Subcutaneous abdominal adipose tissue (tissue), 5 donors: ENCODE measurements around the gene NADK2.

Experiments
- H3K27ac ChIP-seq: one replicate; pipeline ENCODE4 v1.7.0; 2013; ENCODE audit warnings: low read depth, mild to moderate bottlenecking, inconsistent platforms, low read length, moderate library complexity
- H3K27me3 ChIP-seq, 5 donors: one replicate each; pipeline ENCODE4 v1.7.0; 2013; ENCODE audit warnings: low read length in 5 of 5, inconsistent platforms in 1 of 5; ENCODE audit not compliant: control insufficient read depth in 5 of 5, insufficient read depth in 4 of 5
- H3K36me3 ChIP-seq, 5 donors: one replicate each; pipeline ENCODE4 v1.7.0; 2013; ENCODE audit warnings: low read length in 5 of 5; ENCODE audit not compliant: control insufficient read depth in 5 of 5, insufficient read depth in 5 of 5
- H3K4me1 ChIP-seq, 5 donors: one replicate each; pipeline ENCODE4 v1.7.0; 2013; ENCODE audit warnings: low read length in 5 of 5, mild to moderate bottlenecking in 3 of 5, moderate library complexity in 1 of 5; ENCODE audit not compliant: control insufficient read depth in 5 of 5, insufficient read depth in 5 of 5
- H3K4me3 ChIP-seq, 5 donors: one replicate each; pipeline ENCODE4 v1.7.0; 2013; ENCODE audit warnings: low read length in 5 of 5, low read depth in 1 of 5
- H3K9ac ChIP-seq, 5 donors: one replicate each; pipeline ENCODE4 v1.7.0; 2013; ENCODE audit warnings: low read length in 5 of 5, mild to moderate bottlenecking in 4 of 5, moderate library complexity in 3 of 5
- H3K9me3 ChIP-seq, 5 donors: one replicate each; pipeline ENCODE4 v1.7.0; 2013; ENCODE audit warnings: low read length in 5 of 5; ENCODE audit not compliant: control insufficient read depth in 5 of 5
- donor health status: healthy.
- donor health status: healthy.
- donor health status: healthy.
- donor health status: healthy.
- donor health status: healthy.

The NADK2 gene

DNA sequence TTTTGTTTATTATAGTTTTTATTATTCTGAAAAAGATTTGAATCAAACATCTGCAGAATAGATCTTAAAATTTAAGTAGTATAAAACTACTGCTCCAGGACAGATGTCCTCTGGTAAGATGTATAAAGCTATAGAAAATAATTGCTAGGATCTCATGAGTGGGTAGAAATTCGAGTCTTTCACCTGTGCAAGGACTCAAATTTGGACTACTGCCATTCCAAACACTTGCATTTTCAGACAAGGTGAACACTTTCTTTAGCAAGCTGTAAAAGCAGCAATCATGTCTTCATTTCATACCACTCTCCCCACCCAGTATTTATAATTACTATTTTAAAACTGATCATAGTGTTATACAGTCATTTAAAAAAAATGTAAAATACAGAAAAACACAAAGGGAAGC lies 69.1 kb downstream of the NADK2 start:
- H3K9ac ChIP-seq, result no peak overlapping the region
- H3K4me3 ChIP-seq, result no peak overlapping the region
- H3K27ac ChIP-seq, result no peak overlapping the region
- H3K4me1 ChIP-seq, result peaks cover 0 to 5% (median 0%) of the 10 kb centered on the region in 5 donors
- H3K9me3 ChIP-seq, result no peaks in the 10 kb centered on the region
- no peaks in the 10 kb centered on the region for H3K27me3 ChIP-seq
- peaks cover 54 to 76% (median 68%) of the 10 kb centered on the region in 5 donors for H3K36me3 ChIP-seq

DNA sequence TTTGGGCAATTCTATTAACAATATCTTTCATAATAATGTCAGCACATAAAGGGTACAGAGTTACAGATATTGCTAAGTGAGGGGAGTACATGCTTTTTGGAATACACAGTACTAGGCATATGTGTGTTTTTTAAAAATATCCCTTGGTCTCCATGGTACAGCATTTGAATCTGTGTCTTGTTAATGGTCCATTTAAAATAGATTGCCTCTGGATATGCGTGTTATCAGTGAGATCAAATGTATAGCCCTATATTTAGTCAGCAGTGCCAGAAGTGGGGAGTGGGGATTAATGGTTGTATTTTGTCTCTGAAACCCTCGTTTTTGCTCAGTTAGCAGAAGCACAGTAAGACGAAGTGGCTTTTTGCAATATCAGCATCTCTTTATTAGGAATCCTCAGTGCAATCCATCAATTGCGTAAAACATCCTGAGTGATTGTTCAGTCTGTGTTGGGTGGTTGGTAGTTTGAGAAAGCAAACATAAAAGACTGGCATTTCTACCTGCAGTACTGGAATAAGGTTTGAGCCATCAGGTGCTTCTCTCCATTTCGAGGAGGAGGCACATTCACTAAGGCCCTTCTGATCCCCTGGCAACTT lies 70.8 kb downstream of the NADK2 start:
- H3K4me1 ChIP-seq, result peaks cover 0 to 5% (median 0%) of the 10 kb centered on the region in 5 donors
- no peak overlapping the region for H3K27ac ChIP-seq
- no peaks in the 10 kb centered on the region for H3K27me3 ChIP-seq
- H3K9ac ChIP-seq, result no peak overlapping the region
- peaks cover 66 to 81% (median 71%) of the 10 kb centered on the region in 5 donors for H3K36me3 ChIP-seq
- H3K4me3 ChIP-seq, result no peak overlapping the region
- H3K9me3 ChIP-seq, result no peaks in the 10 kb centered on the region

GRCh38 chr5:36168737-36169136 lies 73.0 kb downstream of the NADK2 start:
- no peak overlapping the region for H3K27ac ChIP-seq
- H3K4me1 ChIP-seq, result peaks cover 0 to under 1% (median 0%) of the 10 kb centered on the region in 5 donors
- no peak overlapping the region for H3K9ac ChIP-seq
- H3K27me3 ChIP-seq, result no peaks in the 10 kb centered on the region
- H3K36me3 ChIP-seq, result peaks cover 60 to 88% (median 77%) of the 10 kb centered on the region in 5 donors
- H3K9me3 ChIP-seq, result no peaks in the 10 kb centered on the region
- no peak overlapping the region for H3K4me3 ChIP-seq

- Histone ChIP-seq H3K36me3 (peaks cover 33 to 85% (median 72%) of the 10 kb centered on the region in 5 donors), H3K27me3 (no peaks in the 10 kb centered on the region)
Measured at GRCh38 chr5:36164461-36164860, 77.3 kb downstream of the NADK2 start.

DNA sequence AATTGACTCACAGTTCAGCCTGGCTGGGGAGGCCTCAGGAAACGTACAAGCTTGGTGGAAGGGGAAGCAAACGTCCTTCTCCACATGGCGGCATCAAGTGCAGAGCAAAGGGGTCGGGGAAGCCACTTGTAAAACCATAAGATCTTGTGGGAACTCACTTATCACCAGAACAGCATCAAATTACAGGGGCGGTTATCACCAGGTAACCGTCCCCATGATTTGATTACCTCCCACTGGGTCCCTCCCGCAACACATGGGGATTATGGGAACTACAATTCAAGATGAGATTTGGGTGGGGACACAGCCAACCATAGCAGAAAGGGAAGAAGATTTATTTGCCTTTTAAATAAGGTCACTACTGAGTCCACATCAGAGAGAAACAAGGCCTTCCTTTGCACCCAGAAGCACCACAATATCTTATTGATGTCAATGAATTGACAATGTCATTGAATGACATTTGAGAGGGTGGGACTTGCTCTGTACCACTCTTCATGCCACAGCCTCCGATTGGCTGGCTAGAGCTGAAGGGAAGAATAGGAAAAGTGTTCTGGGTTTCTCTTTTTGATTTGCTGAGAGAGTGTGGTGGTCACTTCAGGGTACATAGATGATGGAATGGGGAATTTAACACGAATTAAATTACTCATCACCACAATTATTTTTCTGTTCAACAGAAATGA lies 78.8 kb downstream of the NADK2 start:
- Histone ChIP-seq H3K4me1 (peaks cover 0 to 17% (median 5%) of the 10 kb centered on the region in 5 donors), H3K9me3 (no peaks in the 10 kb centered on the region), H3K9ac (no peak overlapping the region), H3K27ac (no peak overlapping the region), H3K36me3 (peaks cover 25 to 83% (median 66%) of the 10 kb centered on the region in 5 donors), H3K27me3 (no peaks in the 10 kb centered on the region), H3K4me3 (no peak overlapping the region)

More at GRCh38 chr5:36164461-36164860, 77.3 kb downstream of the NADK2 start:
- Histone ChIP-seq H3K4me3 (no peak overlapping the region), H3K4me1 (peaks cover 0 to 4% (median 0%) of the 10 kb centered on the region in 5 donors), H3K27ac (no peak overlapping the region), H3K9me3 (no peaks in the 10 kb centered on the region), H3K9ac (no peak overlapping the region)

DNA sequence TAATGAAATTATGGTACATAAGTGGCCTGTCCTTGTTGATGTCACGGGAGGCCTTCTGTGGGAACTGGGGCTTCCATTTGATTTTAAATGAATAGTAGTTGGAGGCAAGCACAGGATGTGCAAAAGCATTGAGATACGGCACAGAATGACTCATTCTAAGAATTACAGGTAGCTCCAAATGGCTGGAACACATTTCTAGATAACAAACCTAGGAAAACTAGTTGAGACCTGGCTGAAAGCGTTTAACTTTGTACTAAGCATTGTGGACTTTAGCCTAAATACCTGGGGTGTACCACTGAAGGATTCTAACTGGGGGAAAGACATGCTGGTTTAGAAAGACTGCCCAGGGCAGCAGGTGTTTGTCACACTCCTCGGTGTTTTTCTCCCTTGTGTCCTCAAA lies 80.4 kb downstream of the NADK2 start:
- H3K4me1 ChIP-seq, result peaks cover 0 to 25% (median 14%) of the 10 kb centered on the region in 5 donors
- H3K9ac ChIP-seq, result no peak overlapping the region
- H3K4me3 ChIP-seq, result no peak overlapping the region
- H3K36me3 ChIP-seq, result peaks cover 23 to 68% (median 53%) of the 10 kb centered on the region in 5 donors
- no peaks in the 10 kb centered on the region for H3K27me3 ChIP-seq
- no peaks in the 10 kb centered on the region for H3K9me3 ChIP-seq
- no peak overlapping the region for H3K27ac ChIP-seq

GRCh38 chr5:36160617-36161016 lies 81.1 kb downstream of the NADK2 start:
- no peak overlapping the region for H3K27ac ChIP-seq
- H3K9ac ChIP-seq, result peak overlapping the region in 1 of 5 donors; percentile 25
- H3K4me1 ChIP-seq, result peaks cover 0 to 32% (median 20%) of the 10 kb centered on the region in 5 donors
- H3K36me3 ChIP-seq, result peaks cover 20 to 65% (median 54%) of the 10 kb centered on the region in 5 donors
- H3K4me3 ChIP-seq, result no peak overlapping the region
- no peaks in the 10 kb centered on the region for H3K27me3 ChIP-seq
- no peaks in the 10 kb centered on the region for H3K9me3 ChIP-seq

DNA sequence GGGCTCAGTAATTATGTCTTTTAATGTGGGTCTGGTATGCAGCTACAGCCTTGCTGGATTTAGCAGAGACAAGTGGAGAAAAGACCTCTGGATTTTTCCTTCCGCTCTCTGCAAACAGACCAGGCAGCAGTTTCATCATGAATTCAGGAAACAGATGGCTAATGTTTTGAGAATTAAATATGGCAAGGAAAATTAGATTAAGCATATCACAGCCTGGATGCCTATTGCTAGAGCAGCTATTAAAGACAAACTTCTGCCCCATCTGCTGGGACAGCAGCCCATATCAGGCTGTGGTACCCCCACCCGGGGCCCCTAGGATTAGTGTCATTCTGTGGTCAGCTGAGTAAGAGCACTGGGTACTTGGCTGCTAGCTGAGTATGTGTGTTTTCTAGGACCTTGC lies 83.6 kb downstream of the NADK2 start:
- Histone ChIP-seq H3K36me3 (peaks cover 14 to 47% (median 37%) of the 10 kb centered on the region in 5 donors), H3K4me1 (peaks cover 0 to 45% (median 28%) of the 10 kb centered on the region in 5 donors), H3K27me3 (no peaks in the 10 kb centered on the region), H3K4me3 (no peak overlapping the region), H3K9me3 (no peaks in the 10 kb centered on the region), H3K27ac (no peak overlapping the region), H3K9ac (no peak overlapping the region)

DNA sequence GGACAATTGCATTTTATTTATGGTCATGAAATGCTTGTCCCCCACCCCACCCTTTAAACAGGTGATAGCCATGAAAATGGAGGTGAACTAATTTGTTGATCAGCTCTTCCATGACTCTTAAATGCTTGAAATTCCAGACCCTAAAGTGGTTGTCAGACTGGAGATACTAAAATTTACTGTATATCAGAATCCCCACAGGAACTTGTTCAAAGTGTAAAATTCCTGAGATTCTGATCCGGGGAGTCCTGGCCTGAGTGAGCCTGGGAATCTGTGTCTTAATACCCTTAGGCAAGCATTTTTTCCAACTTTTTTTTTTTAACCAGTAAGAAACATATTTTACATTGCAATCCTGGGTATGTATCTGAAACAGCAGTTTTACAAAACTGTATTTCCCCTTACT lies 85.1 kb downstream of the NADK2 start:
- H3K36me3 ChIP-seq, result peaks cover 7 to 32% (median 26%) of the 10 kb centered on the region in 5 donors
- H3K27me3 ChIP-seq, result no peaks in the 10 kb centered on the region
- peak overlapping the region in 1 of 5 donors; percentile 6 for H3K4me3 ChIP-seq
- H3K9ac ChIP-seq, result peak overlapping the region in 1 of 5 donors; percentile 25
- H3K9me3 ChIP-seq, result no peaks in the 10 kb centered on the region
- H3K27ac ChIP-seq, result peak overlapping the region; percentile 12
- peaks cover 2 to 57% (median 38%) of the 10 kb centered on the region in 5 donors for H3K4me1 ChIP-seq

DNA sequence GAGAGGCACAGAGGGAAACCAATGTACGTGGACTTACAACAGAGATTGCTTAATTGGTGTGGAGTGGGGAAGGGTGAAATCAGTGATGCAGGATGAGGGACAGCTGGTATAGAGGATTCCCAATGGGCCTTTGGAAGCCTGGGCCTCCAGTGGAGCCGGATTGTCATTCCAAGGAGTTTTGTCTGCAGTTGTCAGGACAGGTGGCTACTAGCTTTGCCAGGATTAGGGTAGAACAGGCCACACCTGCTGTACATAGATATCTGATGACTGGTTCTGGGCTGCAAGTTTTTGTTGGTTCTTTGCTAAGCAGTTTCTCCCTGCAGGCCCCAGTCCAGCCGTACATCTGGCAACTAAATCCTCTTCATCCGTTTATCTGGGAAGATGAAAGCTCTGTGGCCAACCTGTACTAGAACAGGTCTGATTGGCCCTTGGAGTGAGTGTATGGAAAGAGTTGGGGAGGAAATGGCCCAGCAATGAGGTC lies 85.6 kb downstream of the NADK2 start:
- peaks cover 7 to 27% (median 22%) of the 10 kb centered on the region in 5 donors for H3K36me3 ChIP-seq
- H3K27ac ChIP-seq, result peak overlapping the region; percentile 12
- H3K4me1 ChIP-seq, result peaks cover 2 to 58% (median 42%) of the 10 kb centered on the region in 5 donors
- H3K4me3 ChIP-seq, result peak overlapping the region in 1 of 5 donors; percentile 6
- H3K27me3 ChIP-seq, result no peaks in the 10 kb centered on the region
- H3K9me3 ChIP-seq, result no peaks in the 10 kb centered on the region
- H3K9ac ChIP-seq, result peak overlapping the region in 2 of 5 donors; percentile 25 to 26
